Trophoblast cell (in vitro differentiated cells and primary cell): ENCODE results near the gene GADL1.

Experiments used
- DNase-seq, 2 donors: peaks; one replicate each; pipeline ENCODE4 v3.0.0-alpha.2; 2016
- H2AFZ ChIP-seq: 2 replicates; pipeline ENCODE4 v1.6.1; 2013; ENCODE audit warnings: low read length, moderate library complexity, mild to moderate bottlenecking; ENCODE audit not compliant: insufficient read depth, poor library complexity
- H2AK5ac ChIP-seq: 2 replicates; pipeline ENCODE4 v1.6.1; 2013; ENCODE audit warnings: mild to moderate bottlenecking, low read length
- H2BK120ac ChIP-seq: 2 replicates; pipeline ENCODE4 v1.6.1; 2013; ENCODE audit warnings: low read length, mild to moderate bottlenecking, moderate library complexity; ENCODE audit not compliant: insufficient read depth, poor library complexity
- H2BK12ac ChIP-seq: 2 replicates; pipeline ENCODE4 v1.6.1; 2013; ENCODE audit warnings: mild to moderate bottlenecking, low read length, moderate library complexity
- H2BK5ac ChIP-seq: 2 replicates; pipeline ENCODE4 v1.6.1; 2013; ENCODE audit warnings: low read length, low read depth, moderate library complexity, mild to moderate bottlenecking; ENCODE audit not compliant: poor library complexity
- H3K14ac ChIP-seq: 2 replicates; pipeline ENCODE4 v1.6.1; 2013; ENCODE audit warnings: mild to moderate bottlenecking, low read length
- H3K18ac ChIP-seq: 2 replicates; pipeline ENCODE4 v1.6.1; 2013; ENCODE audit warnings: mild to moderate bottlenecking, low read length
- H3K23ac ChIP-seq: 2 replicates; pipeline ENCODE4 v1.6.1; 2013; ENCODE audit warnings: low read length
- H3K27ac ChIP-seq: 2 replicates; pipeline ENCODE4 v1.5.1; 2013; ENCODE audit warnings: low read depth, mild to moderate bottlenecking, inconsistent platforms, low read length, moderate library complexity
- H3K27me3 ChIP-seq: 2 replicates; pipeline ENCODE4 v1.6.1; 2013; ENCODE audit warnings: inconsistent platforms, mild to moderate bottlenecking, low read length, moderate library complexity; ENCODE audit not compliant: insufficient read depth
- H3K36me3 ChIP-seq, 2 experiments: 1 replicate in 1 of 2; 2 replicates in 1 of 2; pipeline ENCODE4 v1.6.1; 2013; ENCODE audit warnings: low read length in 2 of 2, mild to moderate bottlenecking in 2 of 2, moderate library complexity in 1 of 2; ENCODE audit not compliant: insufficient read depth in 2 of 2, control insufficient read depth in 1 of 2
- H3K4ac ChIP-seq: 2 replicates; pipeline ENCODE4 v1.6.1; 2013; ENCODE audit warnings: low read depth, mild to moderate bottlenecking, low read length, moderate library complexity
- H3K4me1 ChIP-seq, 2 experiments: 1 replicate in 1 of 2; 2 replicates in 1 of 2; pipeline ENCODE4 v1.6.1; 2013; ENCODE audit warnings: low read length in 2 of 2, mild to moderate bottlenecking in 2 of 2, moderate library complexity in 1 of 2; ENCODE audit not compliant: insufficient read depth in 2 of 2, control insufficient read depth in 1 of 2
- H3K4me2 ChIP-seq: 2 replicates; pipeline ENCODE4 v1.6.1; 2013; ENCODE audit warnings: inconsistent platforms, mild to moderate bottlenecking, low read length, moderate library complexity
- H3K4me3 ChIP-seq: 2 replicates; pipeline ENCODE4 v1.5.1; 2013; ENCODE audit warnings: mild to moderate bottlenecking, low read depth, low read length, inconsistent platforms
- H3K79me1 ChIP-seq: one replicate; pipeline ENCODE4 v1.6.1; 2013; ENCODE audit warnings: low read length
- H3K79me2 ChIP-seq: 2 replicates; pipeline ENCODE4 v1.6.1; 2013; ENCODE audit warnings: low read length, mild to moderate bottlenecking; ENCODE audit not compliant: control insufficient read depth, insufficient read depth, poor library complexity
- H3K9ac ChIP-seq: 2 replicates; pipeline ENCODE4 v1.6.1; 2013; ENCODE audit warnings: mild to moderate bottlenecking, low read length
- H3K9me3 ChIP-seq: 2 replicates; pipeline ENCODE4 v1.6.1; 2013; ENCODE audit warnings: low read depth, mild to moderate bottlenecking, control low read depth, inconsistent platforms, low read length; ENCODE audit not compliant: insufficient read depth
- H4K12ac ChIP-seq: 2 replicates; pipeline ENCODE4 v1.6.1; 2013; ENCODE audit warnings: low read depth, mild to moderate bottlenecking, low read length, moderate library complexity
- H4K8ac ChIP-seq: 2 replicates; pipeline ENCODE4 v1.6.1; 2013; ENCODE audit warnings: low read depth, mild to moderate bottlenecking, low read length, moderate library complexity
- H4K91ac ChIP-seq: one replicate; pipeline ENCODE4 v1.6.1; 2013; ENCODE audit warnings: low read depth, mild to moderate bottlenecking, low read length, moderate library complexity
- whole genome bisulfite sequencing: extraction: QIAGEN DNeasy Blood & Tissue Kit; methylation state at CpG from one replicate; pipeline ENCODE4 v1.1.7; 2013; ENCODE audit warnings: missing lambda C conversion rate; ENCODE audit not compliant: insufficient read length, insufficient coverage; ENCODE audit errors: extremely low coverage; 5-methylcytosine and 5-hydroxymethylcytosine counted together

GADL1 gene

DNA sequence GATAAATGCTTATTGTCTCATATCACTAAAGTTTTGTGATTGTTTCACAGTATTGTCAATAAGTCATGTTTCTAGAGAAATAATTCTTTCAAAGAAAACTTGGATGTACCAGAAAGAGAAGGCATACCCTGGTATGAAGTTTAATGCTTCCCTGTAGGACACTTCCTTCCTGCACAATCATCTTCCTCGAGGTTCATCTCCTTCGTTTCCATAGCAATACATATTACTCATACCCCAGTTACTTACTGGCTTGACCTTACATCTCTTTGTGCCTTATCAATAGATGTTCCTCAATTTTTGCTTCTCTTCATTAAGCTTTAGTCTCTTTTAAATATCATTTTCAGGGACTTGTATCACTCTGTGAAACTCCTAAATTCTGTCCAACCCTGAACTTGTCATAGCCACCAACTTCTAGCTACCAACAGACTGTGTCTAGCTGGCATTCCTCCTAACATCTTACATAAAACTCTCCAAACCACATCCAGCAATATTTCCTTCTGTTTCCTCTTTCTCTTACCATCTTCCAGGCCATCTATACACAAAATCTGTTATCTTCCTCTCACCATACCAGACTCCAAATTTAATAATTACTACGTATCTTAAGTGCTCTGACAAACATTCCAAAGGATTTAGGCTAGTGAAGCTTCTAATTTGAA lies 134.3 kb downstream of the GADL1 start:
- H3K18ac ChIP-seq: no peak overlapping the region
- H3K4me2 ChIP-seq: no peak overlapping the region
- H3K9me3 ChIP-seq: no peaks in the 10 kb centered on the region
- no peaks in the 10 kb centered on the region for H3K4me1 ChIP-seq
- H3K27ac ChIP-seq: no peak overlapping the region
- no peak overlapping the region for H2BK120ac ChIP-seq
- no peak overlapping the region for H3K4ac ChIP-seq
- no peak overlapping the region for H3K4me3 ChIP-seq
- H2BK5ac ChIP-seq: no peak overlapping the region
- H3K79me1 ChIP-seq: no peaks in the 10 kb centered on the region
- H4K91ac ChIP-seq: no peak overlapping the region
- H3K9ac ChIP-seq: no peak overlapping the region
- 100% methylated on average over 1 of the region's 3 CpGs for WGBS
- no peaks in the 10 kb centered on the region for H3K36me3 ChIP-seq
- H2AK5ac ChIP-seq: no peak overlapping the region
- no peak overlapping the region for H3K23ac ChIP-seq
- no peak overlapping the region for H2BK12ac ChIP-seq
- H3K79me2 ChIP-seq: no peaks in the 10 kb centered on the region
- no peak overlapping the region for H4K12ac ChIP-seq
- no peaks in the 10 kb centered on the region for H3K27me3 ChIP-seq
- no peak overlapping the region for H2AFZ ChIP-seq
- DNase-seq: no peak
- H4K8ac ChIP-seq: no peak overlapping the region
- no peak overlapping the region for H3K14ac ChIP-seq

DNA sequence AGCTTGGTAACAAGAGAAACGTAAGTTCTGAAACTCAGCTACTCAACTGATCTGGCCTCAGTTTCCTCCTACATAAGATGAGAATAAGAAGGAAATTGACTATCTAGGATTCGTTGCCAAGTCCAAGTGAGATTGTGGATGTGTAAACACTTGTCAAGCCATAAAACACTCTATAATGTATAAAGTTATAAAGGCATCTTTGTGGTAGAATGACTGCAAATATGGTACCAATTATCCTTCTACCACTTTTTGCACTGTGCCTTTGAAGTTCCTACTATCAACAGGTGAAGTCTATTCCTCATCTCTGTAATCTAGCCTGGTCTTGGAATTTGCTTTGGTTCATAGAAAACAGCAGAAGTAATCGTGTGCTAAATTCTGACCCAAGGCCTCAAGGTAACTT lies 138.2 kb downstream of the GADL1 start:
- H4K8ac ChIP-seq: no peak overlapping the region
- H3K4me1 ChIP-seq: no peaks in the 10 kb centered on the region
- H2AFZ ChIP-seq: no peak overlapping the region
- H3K9ac ChIP-seq: no peak overlapping the region
- H4K91ac ChIP-seq: no peak overlapping the region
- no peak overlapping the region for H3K14ac ChIP-seq
- H3K23ac ChIP-seq: no peak overlapping the region
- no peak overlapping the region for H2AK5ac ChIP-seq
- no peaks in the 10 kb centered on the region for H3K79me1 ChIP-seq
- no peak for DNase-seq
- H2BK12ac ChIP-seq: no peak overlapping the region
- H2BK120ac ChIP-seq: no peak overlapping the region
- no peak overlapping the region for H3K4ac ChIP-seq
- H2BK5ac ChIP-seq: no peak overlapping the region
- no peaks in the 10 kb centered on the region for H3K9me3 ChIP-seq
- H3K79me2 ChIP-seq: no peaks in the 10 kb centered on the region
- no peak overlapping the region for H4K12ac ChIP-seq
- no CpG with 5 or more reads among the region's 3 CpGs for WGBS
- H3K4me3 ChIP-seq: no peak overlapping the region
- no peak overlapping the region for H3K27ac ChIP-seq
- no peaks in the 10 kb centered on the region for H3K36me3 ChIP-seq
- H3K18ac ChIP-seq: no peak overlapping the region
- H3K4me2 ChIP-seq: no peak overlapping the region
- no peaks in the 10 kb centered on the region for H3K27me3 ChIP-seq

DNA sequence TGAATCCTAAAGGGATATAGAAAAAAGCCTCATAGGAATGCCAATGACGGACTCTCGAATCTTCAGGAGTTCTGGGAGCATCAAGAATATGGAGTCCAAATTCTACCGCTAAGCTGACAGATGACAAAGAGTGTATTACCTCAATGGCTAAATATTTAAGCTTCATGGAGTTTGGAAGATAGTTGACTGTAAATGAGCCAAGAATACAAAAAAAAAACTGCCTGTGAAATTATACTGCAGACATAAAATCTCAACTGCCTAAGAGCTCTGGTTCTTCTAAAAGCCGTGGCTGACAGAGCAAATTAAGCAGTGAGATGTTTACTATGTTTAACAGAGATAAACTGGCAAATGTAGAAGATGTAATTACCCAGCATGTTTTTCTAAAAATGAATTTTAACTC lies 140.0 kb downstream of the GADL1 start:
- Histone ChIP-seq H2BK5ac (no peak overlapping the region), H2AFZ (no peak overlapping the region), H2BK12ac (no peak overlapping the region), H3K79me2 (no peaks in the 10 kb centered on the region), H3K23ac (no peak overlapping the region), H3K27me3 (no peaks in the 10 kb centered on the region), H3K9ac (no peak overlapping the region), H3K36me3 (no peaks in the 10 kb centered on the region), H3K4me1 (no peaks in the 10 kb centered on the region), H3K4me3 (no peak overlapping the region), H3K79me1 (no peaks in the 10 kb centered on the region), H3K9me3 (no peaks in the 10 kb centered on the region), H3K14ac (no peak overlapping the region), H3K18ac (no peak overlapping the region), H4K91ac (no peak overlapping the region), H3K4ac (no peak overlapping the region), H3K27ac (no peak overlapping the region), H3K4me2 (no peak overlapping the region), H4K12ac (no peak overlapping the region), H2AK5ac (no peak overlapping the region), H2BK120ac (no peak overlapping the region), H4K8ac (no peak overlapping the region)
- no peak for DNase-seq
- WGBS: no CpG with 5 or more reads among the region's 4 CpGs

DNA sequence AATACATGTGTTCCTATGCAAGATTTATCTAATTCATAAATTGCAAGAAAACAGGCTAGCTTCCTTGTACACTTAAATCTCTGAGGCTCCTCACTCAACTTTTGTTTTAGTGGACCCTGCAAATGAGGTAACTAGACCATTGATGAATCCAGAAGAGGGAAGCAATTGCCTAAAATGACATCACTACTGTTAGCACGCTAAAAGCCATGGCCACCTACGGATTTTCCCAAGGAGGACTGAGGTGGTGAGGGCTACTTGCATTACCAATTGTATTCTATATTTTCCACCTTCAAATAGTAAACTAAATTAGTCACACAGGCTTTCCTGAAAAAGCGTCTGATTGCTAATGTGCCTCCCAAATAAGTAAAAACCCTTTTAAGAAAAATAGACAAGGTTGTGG lies 140.7 kb downstream of the GADL1 start:
- Histone ChIP-seq H3K4ac (no peak overlapping the region), H4K12ac (no peak overlapping the region), H3K18ac (no peak overlapping the region), H3K9me3 (no peaks in the 10 kb centered on the region), H2BK12ac (no peak overlapping the region), H2BK5ac (no peak overlapping the region), H2AK5ac (no peak overlapping the region), H2AFZ (no peak overlapping the region), H4K91ac (no peak overlapping the region), H3K79me2 (no peaks in the 10 kb centered on the region), H4K8ac (no peak overlapping the region), H3K27me3 (no peaks in the 10 kb centered on the region), H3K14ac (no peak overlapping the region), H3K27ac (no peak overlapping the region), H3K36me3 (no peaks in the 10 kb centered on the region), H3K9ac (no peak overlapping the region), H3K79me1 (no peaks in the 10 kb centered on the region), H3K4me1 (no peaks in the 10 kb centered on the region), H2BK120ac (no peak overlapping the region), H3K4me2 (no peak overlapping the region), H3K4me3 (no peak overlapping the region), H3K23ac (no peak overlapping the region)
- WGBS: no CpG with 5 or more reads among the region's 3 CpGs
- DNase-seq: no peak
